ENCODE results near the gene OPCML. TPM values are rescaled to one million over a fixed set of nuclear protein-coding genes. Genes with fewer than 3 reads are reported as not detected.

OPCML gene
- total and polyA plus RNA-seq, 2 experiments from 2014 or later: 0.21 to 0.51 TPM

DNA sequence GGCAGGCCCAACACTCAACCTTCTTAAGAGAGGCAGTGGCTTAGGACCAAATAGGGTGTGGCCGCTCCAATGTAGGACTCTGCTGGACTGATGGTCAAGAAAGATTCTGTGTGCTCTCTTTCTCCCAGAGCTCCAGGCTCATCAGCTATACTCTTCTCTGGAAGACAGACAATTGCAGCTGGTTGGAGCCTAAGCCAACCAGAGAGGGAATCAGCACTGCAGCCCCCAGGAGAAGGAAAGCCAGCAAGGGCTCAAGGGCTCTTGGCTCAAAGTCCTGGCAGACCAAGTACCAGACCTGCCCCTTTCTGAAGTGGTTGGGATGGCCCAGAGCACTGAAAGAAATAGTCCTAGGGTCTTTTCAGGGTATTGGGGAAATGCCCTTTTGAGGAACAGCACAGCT lies 1084.5 kb downstream of the OPCML start:
- TF ChIP-seq, protein P1, sequence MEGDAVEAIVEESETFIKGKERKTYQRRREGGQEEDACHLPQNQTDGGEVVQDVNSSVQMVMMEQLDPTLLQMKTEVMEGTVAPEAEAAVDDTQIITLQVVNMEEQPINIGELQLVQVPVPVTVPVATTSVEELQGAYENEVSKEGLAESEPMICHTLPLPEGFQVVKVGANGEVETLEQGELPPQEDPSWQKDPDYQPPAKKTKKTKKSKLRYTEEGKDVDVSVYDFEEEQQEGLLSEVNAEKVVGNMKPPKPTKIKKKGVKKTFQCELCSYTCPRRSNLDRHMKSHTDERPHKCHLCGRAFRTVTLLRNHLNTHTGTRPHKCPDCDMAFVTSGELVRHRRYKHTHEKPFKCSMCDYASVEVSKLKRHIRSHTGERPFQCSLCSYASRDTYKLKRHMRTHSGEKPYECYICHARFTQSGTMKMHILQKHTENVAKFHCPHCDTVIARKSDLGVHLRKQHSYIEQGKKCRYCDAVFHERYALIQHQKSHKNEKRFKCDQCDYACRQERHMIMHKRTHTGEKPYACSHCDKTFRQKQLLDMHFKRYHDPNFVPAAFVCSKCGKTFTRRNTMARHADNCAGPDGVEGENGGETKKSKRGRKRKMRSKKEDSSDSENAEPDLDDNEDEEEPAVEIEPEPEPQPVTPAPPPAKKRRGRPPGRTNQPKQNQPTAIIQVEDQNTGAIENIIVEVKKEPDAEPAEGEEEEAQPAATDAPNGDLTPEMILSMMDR (IDR thresholded peaks at IDR 0.05; ENCODE audit: low read depth, low read length): no peak
- DNase-seq (ENCODE audit: low read depth in 1 of 2, low spot score in 1 of 2): no peak
- Histone ChIP-seq H3K36me3 (no peaks in the 10 kb centered on the region), H3K4me3 (no peak overlapping the region), H3K27ac (no peak overlapping the region), H3K27me3 (no peaks in the 10 kb centered on the region), H3K9me3 (ENCODE audit: low read depth) (no peaks in the 10 kb centered on the region), H3K4me1 (ENCODE audit: low read depth) (no peaks in the 10 kb centered on the region)

DNA sequence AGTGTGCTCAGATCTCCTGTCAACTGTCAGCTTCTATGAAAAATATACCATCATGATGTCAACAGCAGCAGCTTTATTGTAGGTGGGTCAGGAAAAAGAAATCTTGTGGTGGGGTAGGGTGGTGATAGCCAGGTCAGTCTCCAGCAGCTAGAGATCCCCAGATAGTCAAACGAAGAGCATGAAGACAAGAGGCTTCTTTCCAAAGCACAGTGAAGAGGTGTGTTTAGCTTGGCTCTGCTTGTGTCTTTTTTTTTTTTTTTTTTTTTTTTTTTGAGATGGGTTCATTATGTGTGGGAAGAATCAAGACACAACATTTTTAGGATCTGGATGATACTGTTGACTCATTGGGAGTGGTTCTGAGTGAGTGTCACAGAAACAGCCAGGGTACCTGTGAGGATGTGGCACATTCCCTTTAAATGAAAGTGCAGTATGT lies 1086.4 kb downstream of the OPCML start:
- Histone ChIP-seq H3K4me3 (no peak overlapping the region), H3K27me3 (no peaks in the 10 kb centered on the region), H3K9me3 (ENCODE audit: low read depth) (no peaks in the 10 kb centered on the region), H3K27ac (no peak overlapping the region), H3K36me3 (no peaks in the 10 kb centered on the region), H3K4me1 (ENCODE audit: low read depth) (no peaks in the 10 kb centered on the region)
- DNase-seq (ENCODE audit: low read depth in 1 of 2, low spot score in 1 of 2): no peak
- TF ChIP-seq, protein P1 (IDR thresholded peaks at IDR 0.05; ENCODE audit: low read depth, low read length): no peak

DNA sequence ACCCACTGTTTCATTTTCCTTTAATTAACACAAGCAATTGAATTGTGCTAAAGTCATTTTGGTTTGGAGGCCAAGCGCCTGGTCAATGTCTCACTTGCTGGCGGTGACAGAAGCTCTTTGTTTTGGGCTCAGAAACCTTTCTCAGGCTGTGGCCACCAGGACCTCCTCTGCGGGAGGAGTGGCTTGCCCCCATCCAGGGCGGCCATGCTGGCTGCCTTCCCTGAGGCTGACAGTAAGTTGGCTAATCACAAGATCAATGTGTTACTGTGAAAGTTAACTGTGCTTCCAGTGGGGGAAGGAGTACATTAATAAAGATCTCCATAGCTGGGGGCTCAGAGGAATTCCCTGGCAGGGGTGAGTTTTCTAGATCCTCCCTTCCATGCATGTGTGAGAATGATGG lies 1087.4 kb downstream of the OPCML start:
- no peaks in the 10 kb centered on the region for H3K36me3 ChIP-seq
- no peak for DNase-seq (ENCODE audit: low read depth in 1 of 2, low spot score in 1 of 2)
- TF ChIP-seq, protein P1 (IDR thresholded peaks at IDR 0.05; ENCODE audit: low read depth, low read length): no peak
- no peaks in the 10 kb centered on the region for H3K27me3 ChIP-seq
- H3K9me3 ChIP-seq (ENCODE audit: low read depth): no peaks in the 10 kb centered on the region
- H3K27ac ChIP-seq: no peak overlapping the region
- no peaks in the 10 kb centered on the region for H3K4me1 ChIP-seq (ENCODE audit: low read depth)
- H3K4me3 ChIP-seq: no peak overlapping the region

DNA sequence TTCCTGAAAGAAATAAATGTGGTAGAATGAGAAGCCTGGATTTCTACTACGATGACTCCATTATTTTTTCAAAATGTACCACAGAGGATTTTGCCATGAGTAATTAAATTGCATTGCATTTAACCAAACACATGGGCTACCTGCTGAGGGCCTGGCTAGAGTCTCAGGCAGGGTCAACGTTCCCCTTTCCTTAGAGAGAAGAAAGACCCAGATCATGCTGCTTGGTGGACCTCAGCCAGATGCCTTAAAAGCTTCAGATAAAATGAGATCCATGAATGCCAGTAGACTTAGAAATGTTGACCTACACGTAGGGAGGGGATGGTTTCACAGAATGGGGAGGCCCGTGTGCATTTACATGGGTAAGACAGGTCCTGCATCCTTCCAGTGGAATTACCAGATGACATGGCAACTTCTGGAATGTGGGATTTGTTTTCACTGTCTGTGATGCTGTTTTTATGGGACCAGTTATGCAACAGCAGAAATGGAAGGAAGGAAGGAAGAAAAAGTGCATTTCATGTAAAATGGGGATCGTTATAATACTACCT lies 1092.5 kb downstream of the OPCML start:
- no peaks in the 10 kb centered on the region for H3K36me3 ChIP-seq
- no peak overlapping the region for H3K4me3 ChIP-seq
- TF ChIP-seq, protein P1 (IDR thresholded peaks at IDR 0.05; ENCODE audit: low read depth, low read length): no peak
- H3K9me3 ChIP-seq (ENCODE audit: low read depth): no peaks in the 10 kb centered on the region
- no peak overlapping the region for H3K27ac ChIP-seq
- H3K27me3 ChIP-seq: no peaks in the 10 kb centered on the region
- DNase-seq (ENCODE audit: low read depth in 1 of 2, low spot score in 1 of 2): no peak
- H3K4me1 ChIP-seq (ENCODE audit: low read depth): no peaks in the 10 kb centered on the region

DNA sequence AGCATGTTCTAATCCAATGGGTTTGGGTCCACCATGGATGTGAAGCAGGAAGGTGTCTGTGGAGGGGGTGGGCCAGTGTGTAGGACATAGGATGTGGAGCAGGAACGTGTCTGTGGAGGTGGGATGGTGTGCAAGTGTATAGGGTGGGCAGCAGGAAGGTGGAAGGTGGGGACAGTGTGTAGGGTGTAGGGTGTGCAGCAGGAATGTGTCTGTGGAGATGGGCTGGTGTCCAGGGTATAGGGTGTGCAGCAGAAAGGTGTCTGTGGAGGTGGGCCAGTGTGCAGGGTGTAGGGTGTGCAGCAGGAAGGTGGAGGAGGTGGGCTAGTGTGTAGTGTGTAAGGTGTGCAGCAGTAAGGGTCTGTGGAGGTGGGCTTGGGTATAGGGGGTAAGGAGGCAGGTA lies 1093.9 kb downstream of the OPCML start:
- H3K27ac ChIP-seq: no peak overlapping the region
- no peak for DNase-seq (ENCODE audit: low read depth in 1 of 2, low spot score in 1 of 2)

More for the DNA sequence above, 1093.9 kb downstream of the OPCML start:
- no peaks in the 10 kb centered on the region for H3K9me3 ChIP-seq (ENCODE audit: low read depth)
- H3K4me3 ChIP-seq: no peak overlapping the region
- no peaks in the 10 kb centered on the region for H3K27me3 ChIP-seq
- TF ChIP-seq, protein P1 (IDR thresholded peaks at IDR 0.05; ENCODE audit: low read depth, low read length): no peak
- H3K36me3 ChIP-seq: no peaks in the 10 kb centered on the region
- H3K4me1 ChIP-seq (ENCODE audit: low read depth): no peaks in the 10 kb centered on the region

Data from cardiac muscle cell (in vitro differentiated cells and primary cell).